Cardiac muscle cell (in vitro differentiated cells and primary cell): ENCODE measurements around the gene OBSCN. TPM values are rescaled to one million over a fixed set of nuclear protein-coding genes. Genes with fewer than 3 reads are reported as not detected.

ENCODE experiments used
- DNase-seq, 2 donors: peaks; one replicate each; pipeline versions ENCODE4 v3.0.0 to v3.0.0-alpha.2; 2010 to 2017; ENCODE audit warnings: low read depth in 1 of 2, low spot score in 1 of 2
- H3K27ac ChIP-seq: fragments of 200-600 bp; sonication (generic); 2 replicates; pipeline ENCODE4 v1.5.1; 2016
- H3K27me3 ChIP-seq: fragments of 200-600 bp; sonication (generic); 2 replicates; pipeline ENCODE4 v1.6.0; 2016; ENCODE audit warnings: control low read depth
- H3K36me3 ChIP-seq: fragments of 200-600 bp; sonication (generic); 2 replicates; pipeline ENCODE4 v1.5.1; 2016; ENCODE audit warnings: control low read depth
- H3K4me1 ChIP-seq: fragments of 200-600 bp; sonication (generic); 2 replicates; pipeline ENCODE4 v1.8.1; 2017; ENCODE audit warnings: low read depth, mild to moderate bottlenecking, mixed run types
- H3K4me3 ChIP-seq: fragments of 200-600 bp; sonication (generic); 2 replicates; pipeline ENCODE4 v1.5.1; 2016; ENCODE audit warnings: mild to moderate bottlenecking
- H3K9me3 ChIP-seq: fragments of 200-600 bp; sonication (generic); 2 replicates; pipeline ENCODE4 v1.5.1; 2017; ENCODE audit warnings: low read depth, mild to moderate bottlenecking, control low read depth
- CTCF ChIP-seq: IDR thresholded peaks from 2 replicates; pipeline ENCODE4 v1.5.1; 2012; ENCODE audit warnings: low read depth, mild to moderate bottlenecking, low read length
- polyA plus RNA-seq: library from polyadenylated mRNA; unstranded; fragments of >200 nt; fragmentation: Nextera tagmentation; extraction: Ambion mirVana; gene quantifications from 2 replicates; pipeline ENCODE4 v1.2.1, GENCODE V29; 2016
- total RNA-seq: library from RNA; depleted of rRNA; stranded (reverse); fragments of >200 nt; gene quantifications from 2 replicates; pipeline ENCODE4 v1.2.3, GENCODE V29; 2016

OBSCN gene
- total and polyA plus RNA-seq, 2 experiments from 2014 or later, result 87.1 to 390 TPM

DNA sequence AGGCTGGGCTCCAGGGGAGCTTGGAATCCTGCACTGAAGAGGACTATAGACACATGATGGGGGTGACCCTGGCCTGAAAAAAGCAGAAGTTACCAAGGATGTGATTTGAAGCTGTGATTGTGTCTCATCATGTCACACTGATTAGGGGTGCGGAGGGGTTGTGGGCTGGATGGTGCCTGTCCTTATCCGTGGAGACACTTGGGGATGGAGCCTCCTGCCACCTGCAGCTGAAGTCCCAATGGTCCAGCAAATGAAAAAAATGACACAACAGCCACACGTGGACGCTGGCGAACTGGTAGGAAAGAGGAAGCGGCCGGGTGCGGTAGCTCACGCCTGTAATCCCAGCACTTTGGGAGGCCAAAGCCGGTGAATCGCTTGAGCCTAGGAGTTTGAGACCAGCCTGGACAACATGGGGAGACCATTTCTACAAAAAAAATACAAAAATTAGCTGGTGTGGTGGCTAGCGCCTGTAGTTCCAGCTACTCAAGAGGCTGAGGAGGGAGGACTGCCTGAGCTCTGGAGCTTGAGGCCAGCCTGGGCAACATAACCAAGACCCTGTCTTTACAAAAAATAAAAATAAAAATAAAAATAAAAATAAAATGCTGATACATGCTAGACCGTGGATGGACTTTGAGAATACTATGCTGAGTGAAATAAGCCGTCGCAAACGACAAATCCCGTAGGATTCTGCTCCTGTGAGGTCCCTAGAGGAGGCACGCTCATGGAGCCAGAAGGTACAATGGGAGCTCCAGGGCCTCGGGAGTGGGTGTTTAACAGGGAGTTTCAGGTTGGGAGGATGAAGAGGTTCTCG lies 43.1 kb upstream of the OBSCN start:
- Histone ChIP-seq H3K36me3 (no peaks in the 10 kb centered on the region), H3K4me3 (peak overlapping the region; percentile 30), H3K27me3 (no peaks in the 10 kb centered on the region), H3K9me3 (no peaks in the 10 kb centered on the region), H3K4me1 (no peaks in the 10 kb centered on the region), H3K27ac (peak overlapping the region; percentile 58)
- DNase-seq, result no peak
- no peak for TF ChIP-seq CTCF

DNA sequence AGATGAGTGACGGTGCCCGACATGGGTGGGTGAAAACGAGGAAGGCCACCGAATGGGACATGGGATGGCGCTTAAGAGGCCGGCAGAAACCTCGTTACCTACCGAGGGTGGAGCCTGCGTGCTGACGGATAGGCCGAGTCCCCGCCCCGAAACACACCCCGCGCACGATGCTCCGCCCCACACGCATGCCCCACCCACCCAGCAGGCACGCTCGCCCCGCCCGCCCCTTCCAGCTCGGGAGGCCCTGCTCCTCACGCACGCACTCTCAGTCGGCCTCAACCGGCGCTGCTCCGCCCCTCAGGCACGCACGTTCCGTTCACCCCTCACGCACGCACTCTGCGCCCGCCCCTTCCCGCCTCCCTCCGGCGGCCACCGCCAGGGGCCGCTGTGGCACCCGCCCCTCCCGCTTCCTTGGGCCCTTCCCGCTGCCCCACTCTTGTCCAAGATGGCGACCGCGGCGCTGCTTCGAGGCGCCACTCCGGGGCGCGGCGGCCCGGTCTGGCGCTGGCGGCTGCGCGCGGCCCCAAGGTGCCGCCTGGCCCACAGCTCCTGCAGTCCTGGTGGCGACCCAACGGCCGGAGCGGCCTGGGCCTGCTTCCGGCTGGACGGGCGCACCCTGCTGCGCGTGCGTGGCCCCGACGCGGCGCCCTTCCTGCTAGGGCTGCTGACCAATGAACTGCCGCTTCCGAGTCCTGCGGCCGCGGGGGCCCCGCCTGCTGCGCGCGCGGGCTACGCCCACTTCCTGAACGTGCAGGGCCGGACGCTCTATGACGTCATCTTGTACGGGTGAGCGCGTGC lies 42.3 kb upstream of the OBSCN start, which contains the start of gene IBA57:
TSS of gene IBA57 (plus strand) at position 433 of the 798 bp plus-strand sequence. CDS start at position 446, 13 bp downstream.
- Histone ChIP-seq H3K36me3 (no peaks in the 10 kb centered on the region), H3K27ac (peak within 1 kb of the TSS; percentile 96), H3K9me3 (no peaks in the 10 kb centered on the region), H3K4me3 (peak within 1 kb of the TSS; percentile 38), H3K4me1 (no peaks in the 10 kb centered on the region), H3K27me3 (no peaks in the 10 kb centered on the region)
- peak; percentile 72 for TF ChIP-seq CTCF
- peak; percentile 99 to 100 for DNase-seq

DNA sequence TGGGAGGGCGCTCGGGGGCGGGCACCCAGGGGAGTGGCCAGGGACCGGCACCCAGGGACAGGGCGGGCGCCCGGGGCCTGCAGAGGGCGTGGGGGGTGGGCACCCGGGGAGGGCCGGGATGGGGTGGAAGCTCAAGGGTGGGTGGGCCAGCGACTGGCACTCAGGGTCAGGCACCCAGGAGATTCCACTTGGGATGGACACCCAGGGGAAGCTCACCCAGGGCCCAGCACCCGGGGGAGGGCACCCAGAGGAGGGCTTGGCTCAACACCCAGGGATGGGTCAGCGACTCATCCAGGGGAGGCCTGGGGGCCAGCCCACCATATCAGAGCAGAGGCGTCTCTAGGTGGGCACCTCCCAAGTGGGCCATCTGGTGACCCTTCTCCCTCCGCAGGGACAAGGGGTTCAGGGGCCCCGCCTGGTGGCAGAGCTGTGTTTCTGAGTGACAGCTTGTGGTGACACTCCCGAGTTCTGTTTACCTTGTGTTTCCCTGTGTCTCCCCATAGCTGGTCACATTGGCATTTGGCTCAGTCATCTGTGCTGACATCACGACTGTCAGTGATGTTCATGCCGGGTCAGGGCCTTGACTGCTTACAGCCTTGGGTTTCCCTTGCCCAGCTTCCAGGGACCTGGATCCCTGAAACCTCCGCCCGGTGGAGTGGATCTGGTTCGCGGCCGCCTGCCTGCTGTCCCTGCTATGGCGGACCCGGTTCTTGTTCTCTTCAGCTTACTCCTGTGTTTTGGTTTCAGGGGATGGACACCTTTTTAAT lies 41.5 kb upstream of the OBSCN start:
- peak; percentile 37 for TF ChIP-seq CTCF
- Histone ChIP-seq H3K4me1 (no peaks in the 10 kb centered on the region), H3K36me3 (no peaks in the 10 kb centered on the region), H3K9me3 (no peaks in the 10 kb centered on the region), H3K4me3 (peak overlapping the region; percentile 38), H3K27ac (peak overlapping the region; percentile 96), H3K27me3 (no peaks in the 10 kb centered on the region)
- peak; percentile 57 to 60 for DNase-seq

DNA sequence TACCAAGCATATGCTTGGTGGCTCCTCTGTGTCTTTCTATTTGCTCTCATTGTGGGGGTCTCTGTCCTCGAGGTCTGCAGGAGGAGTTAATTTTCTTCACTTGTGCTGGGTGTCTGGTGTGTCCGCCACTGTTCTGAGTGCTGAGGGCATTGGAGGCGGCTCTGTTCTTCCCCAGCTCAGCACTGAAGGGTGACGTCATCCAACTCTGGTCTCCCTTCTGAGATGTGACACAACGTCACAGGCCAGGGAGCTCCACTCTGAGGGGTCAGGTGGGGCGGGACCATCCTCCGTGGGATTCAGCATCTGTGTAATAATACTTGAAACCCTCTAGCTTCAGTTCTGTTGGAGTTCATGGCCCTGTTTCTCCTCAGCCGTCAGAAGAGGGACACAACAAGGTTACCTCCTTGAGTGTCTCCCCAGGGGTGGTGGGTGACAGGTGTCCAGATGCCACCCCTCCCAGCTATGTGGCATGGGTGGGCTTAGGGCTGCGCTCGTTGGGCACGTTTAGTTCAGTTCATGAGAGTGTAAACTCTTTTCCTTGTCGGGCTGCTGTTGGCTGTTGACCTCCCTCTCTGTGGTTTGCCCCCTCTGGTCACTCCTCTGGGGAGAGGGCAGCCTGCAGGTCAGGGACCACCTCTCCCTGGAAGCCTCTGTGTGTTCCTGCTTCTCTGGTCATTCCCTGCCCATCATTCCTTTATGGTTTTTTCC lies 39.1 kb upstream of the OBSCN start:
- Histone ChIP-seq H3K9me3 (no peaks in the 10 kb centered on the region), H3K4me1 (no peaks in the 10 kb centered on the region), H3K27ac (no peak overlapping the region), H3K4me3 (no peak overlapping the region), H3K27me3 (no peaks in the 10 kb centered on the region), H3K36me3 (no peaks in the 10 kb centered on the region)
- no peak for TF ChIP-seq CTCF
- DNase-seq, result no peak

DNA sequence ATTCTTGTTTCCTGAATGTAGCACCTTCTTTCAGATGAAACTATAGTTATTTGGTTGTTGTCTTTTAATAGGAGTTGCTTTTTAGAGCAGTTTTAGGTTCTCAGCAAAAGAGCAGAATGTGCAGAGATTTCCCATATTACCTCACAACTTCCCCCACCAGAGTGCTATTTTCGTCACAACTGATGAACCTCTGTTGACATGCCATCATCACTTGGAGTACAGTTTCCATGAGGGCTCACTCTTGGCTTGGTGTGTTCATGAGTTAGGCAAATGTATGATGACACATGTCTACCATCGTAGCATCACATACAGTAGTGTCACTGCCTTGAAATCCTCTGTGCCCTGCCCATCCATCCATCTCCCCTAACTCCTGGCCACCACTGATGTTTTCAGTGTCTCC lies 38.5 kb upstream of the OBSCN start:
- no peaks in the 10 kb centered on the region for H3K4me1 ChIP-seq
- no peaks in the 10 kb centered on the region for H3K36me3 ChIP-seq
- no peak for TF ChIP-seq CTCF
- no peak for DNase-seq
- no peaks in the 10 kb centered on the region for H3K9me3 ChIP-seq
- no peak overlapping the region for H3K4me3 ChIP-seq
- no peaks in the 10 kb centered on the region for H3K27me3 ChIP-seq
- H3K27ac ChIP-seq, result no peak overlapping the region
